Lung (tissue), 12 donors: Measurements from ENCODE around the gene BRF1. TPM values are rescaled to one million over a fixed set of nuclear protein-coding genes. Genes with fewer than 3 reads are reported as not detected.

ENCODE experiments used
- ATAC-seq: fragments of 200-7000 bp; cut with Tn5 transposase; one replicate; pipeline ENCODE4 v1.9.1; 2020; ENCODE audit warnings: moderate number of reproducible peaks; ENCODE audit not compliant: insufficient read depth, low FRiP score
- DNase-seq, 3 donors: peaks; one replicate each; pipeline ENCODE4 v3.0.0-alpha.2; 2013 to 2017
- H3K27ac ChIP-seq, 2 donors: one replicate each; pipeline ENCODE4 v1.5.1; 2013; ENCODE audit warnings: mild to moderate bottlenecking in 2 of 2, moderate library complexity in 2 of 2, control low read depth in 1 of 2, inconsistent platforms in 1 of 2, low read depth in 1 of 2, low read length in 1 of 2
- H3K27me3 ChIP-seq, 3 donors: one replicate each; pipeline ENCODE4 v1.5.1; 2013; ENCODE audit warnings: low read length in 2 of 3; ENCODE audit not compliant: control insufficient read depth in 3 of 3, insufficient read depth in 3 of 3
- H3K36me3 ChIP-seq, 4 donors: one replicate each; pipeline ENCODE4 v1.5.1; 2013; ENCODE audit warnings: low read length in 4 of 4, mild to moderate bottlenecking in 1 of 4, moderate library complexity in 1 of 4; ENCODE audit not compliant: control insufficient read depth in 4 of 4, insufficient read depth in 4 of 4
- H3K4me1 ChIP-seq, 5 donors: one replicate each; pipeline ENCODE4 v1.5.1; 2013; ENCODE audit warnings: low read length in 5 of 5, mild to moderate bottlenecking in 2 of 5, moderate library complexity in 1 of 5; ENCODE audit not compliant: control insufficient read depth in 5 of 5, insufficient read depth in 5 of 5
- H3K4me3 ChIP-seq: one replicate; pipeline ENCODE4 v1.5.1; 2013; ENCODE audit warnings: mild to moderate bottlenecking, control low read depth, moderate library complexity
- H3K9ac ChIP-seq, 2 donors: one replicate each; pipeline ENCODE4 v1.5.1; 2013; ENCODE audit warnings: low read length in 2 of 2, control low read depth in 1 of 2; ENCODE audit not compliant: insufficient read depth in 1 of 2
- H3K9me3 ChIP-seq, 4 donors: one replicate each; pipeline ENCODE4 v1.5.1; 2013; ENCODE audit warnings: low read length in 3 of 4, mild to moderate bottlenecking in 1 of 4, moderate library complexity in 1 of 4; ENCODE audit not compliant: control insufficient read depth in 4 of 4, insufficient read depth in 3 of 4
- CTCF ChIP-seq: IDR thresholded peaks from 2 replicates; pipeline ENCODE4 v1.5.1; 2012; ENCODE audit warnings: mild to moderate bottlenecking; ENCODE audit errors: control extremely low read depth, extremely low read depth
- WGBS, 2 donors: extraction: QIAGEN DNeasy Blood & Tissue Kit; methylation state at CpG; one replicate each; pipeline ENCODE4 v1.1.7; 2013; 5-methylcytosine and 5-hydroxymethylcytosine counted together
- polyA plus RNA-seq, 2 donors: library from polyadenylated mRNA; stranded (reverse); fragments of 200-250 nt; gene quantifications; one replicate each; pipeline ENCODE4 v1.2.1, GENCODE V29; 2013
- total RNA-seq, 2 donors: library from RNA; depleted of rRNA in 1 of 2; stranded (reverse); fragments of >200 nt in 1 of 2; gene quantifications; one replicate each; pipeline ENCODE4 v1.2.1, GENCODE V29; 2014 to 2021
- donor health status: control.
- donor health status: control.
- donor health status: Bipolar disorder and iron deficiency.
- donor health status: healthy.
- donor health status: DM: yes; HTN: yes; CAD: no.

BRF1 gene
- total and polyA plus RNA-seq, 4 donors: 14.2 to 55.3 (median 37.2) TPM

DNA sequence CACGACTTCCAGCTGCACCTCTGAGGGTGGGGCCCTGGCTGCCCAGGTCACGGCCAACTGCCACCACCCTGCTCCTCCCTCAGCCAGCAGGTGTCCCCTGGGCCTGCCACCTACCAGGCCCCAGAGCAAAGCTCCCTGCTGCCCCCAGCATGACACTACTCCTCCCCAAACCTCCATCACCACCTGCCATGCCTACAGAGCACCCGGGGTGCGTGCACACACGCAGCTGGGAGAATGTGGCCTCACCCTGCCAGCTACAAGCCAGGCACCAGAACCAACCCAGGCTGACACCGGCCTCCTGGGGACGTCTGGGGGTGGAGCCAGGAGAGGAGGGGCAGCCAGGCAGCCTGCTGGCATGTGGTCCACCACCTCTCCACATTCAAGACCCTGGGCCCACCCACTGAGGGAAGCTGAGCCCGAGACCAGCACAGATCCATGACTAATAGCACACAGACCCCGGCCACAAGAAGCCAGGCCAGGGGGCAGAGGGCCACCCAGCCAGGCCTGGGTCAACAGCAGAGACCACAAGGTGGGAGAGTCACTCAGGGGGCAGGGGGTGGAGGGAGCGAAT is 135.6 kb downstream of the BRF1 start:
- Histone ChIP-seq H3K9ac (no peak overlapping the region), H3K9me3 (no peaks in the 10 kb centered on the region), H3K27ac (no peak overlapping the region), H3K4me3 (no peak overlapping the region), H3K36me3 (no peaks in the 10 kb centered on the region), H3K27me3 (peaks cover 0 to 5% (median 5%) of the 10 kb centered on the region in 3 donors), H3K4me1 (peaks cover 0 to 18% (median 7%) of the 10 kb centered on the region in 5 donors)
- ATAC-seq: no peak
- WGBS, 2 donors: 74 to 77% methylated on average over 10 of the region's 10 CpGs
- no peak for TF ChIP-seq CTCF
- no peak for DNase-seq

DNA sequence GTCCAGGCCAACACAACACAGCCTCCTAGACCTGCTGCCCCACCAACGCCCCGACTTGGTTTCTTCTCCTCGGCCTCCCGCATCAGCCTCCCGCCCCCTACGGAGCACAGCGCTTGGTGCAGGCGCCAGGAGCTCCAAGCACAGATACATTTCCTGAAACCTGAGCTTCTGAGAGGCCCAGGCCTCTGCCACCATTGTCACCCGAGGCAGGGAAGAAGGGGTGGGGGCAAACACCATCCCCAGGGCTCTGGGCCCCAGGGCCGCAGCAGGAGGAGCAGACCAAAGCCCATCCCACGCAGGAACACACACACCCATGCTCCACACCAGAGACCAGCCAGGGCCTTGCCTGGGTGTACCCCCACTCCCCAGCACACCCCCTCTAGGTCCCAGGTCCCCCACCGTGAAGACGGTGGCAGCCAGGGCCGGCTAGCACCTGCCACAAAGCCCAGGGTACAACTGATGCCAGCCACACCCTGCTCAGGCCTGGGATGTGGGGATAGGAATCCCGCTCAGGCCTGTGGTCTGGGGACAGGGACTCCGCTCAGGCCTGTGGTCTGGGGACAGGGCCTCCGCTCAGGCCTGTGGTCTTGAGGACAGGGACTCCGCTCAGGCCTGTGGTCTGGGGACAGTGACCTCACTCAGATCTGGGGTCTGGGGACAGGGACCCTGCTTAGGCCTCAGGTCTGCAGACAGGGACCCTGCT is 137.6 kb downstream of the BRF1 start:
- peaks cover 0 to 5% (median 0%) of the 10 kb centered on the region in 3 donors for H3K27me3 ChIP-seq
- ATAC-seq (no peak), DNase-seq (no peak)
- WGBS, 2 donors: 79 to 86% methylated on average over 18 of the region's 18 CpGs
- no peak overlapping the region for H3K27ac ChIP-seq
- no peaks in the 10 kb centered on the region for H3K36me3 ChIP-seq
- H3K9ac ChIP-seq: no peak overlapping the region
- H3K4me1 ChIP-seq: peaks cover 0 to 12% (median 3%) of the 10 kb centered on the region in 5 donors
- H3K9me3 ChIP-seq: no peaks in the 10 kb centered on the region
- TF ChIP-seq CTCF: no peak
- no peak overlapping the region for H3K4me3 ChIP-seq

- DNase-seq: no peak
- ATAC-seq: no peak
- Histone ChIP-seq H3K9me3 (no peaks in the 10 kb centered on the region), H3K27ac (no peak overlapping the region), H3K4me3 (no peak overlapping the region), H3K9ac (no peak overlapping the region), H3K4me1 (peaks cover 0 to 9% (median 1%) of the 10 kb centered on the region in 5 donors), H3K27me3 (peaks cover 0 to 5% (median 0%) of the 10 kb centered on the region in 3 donors), H3K36me3 (no peaks in the 10 kb centered on the region)
- TF ChIP-seq CTCF: no peak
- WGBS, 2 donors: 93 to 100% methylated on average over 2 of the region's 2 CpGs
Observed at GRCh38 chr14:105162669-105162979, 138.2 kb downstream of the BRF1 start.
